Fibroblast of skin of right biceps (primary cell): ENCODE data around the gene OR5K4.

ENCODE experiments used
- DNase-seq: peaks from one replicate; pipeline ENCODE4 v3.0.0-alpha.2; 2013

OR5K4 gene, protein sequence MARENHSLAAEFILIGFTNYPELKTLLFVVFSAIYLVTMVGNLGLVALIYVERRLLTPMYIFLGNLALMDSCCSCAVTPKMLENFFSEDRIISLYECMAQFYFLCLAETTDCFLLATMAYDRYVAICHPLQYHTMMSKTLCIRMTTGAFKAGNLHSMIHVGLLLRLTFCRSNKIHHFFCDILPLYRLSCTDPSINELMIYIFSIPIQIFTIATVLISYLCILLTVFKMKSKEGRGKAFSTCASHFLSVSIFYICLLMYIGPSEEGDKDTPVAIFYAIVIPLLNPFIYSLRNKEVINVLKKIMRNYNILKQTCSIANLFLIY

DNA sequence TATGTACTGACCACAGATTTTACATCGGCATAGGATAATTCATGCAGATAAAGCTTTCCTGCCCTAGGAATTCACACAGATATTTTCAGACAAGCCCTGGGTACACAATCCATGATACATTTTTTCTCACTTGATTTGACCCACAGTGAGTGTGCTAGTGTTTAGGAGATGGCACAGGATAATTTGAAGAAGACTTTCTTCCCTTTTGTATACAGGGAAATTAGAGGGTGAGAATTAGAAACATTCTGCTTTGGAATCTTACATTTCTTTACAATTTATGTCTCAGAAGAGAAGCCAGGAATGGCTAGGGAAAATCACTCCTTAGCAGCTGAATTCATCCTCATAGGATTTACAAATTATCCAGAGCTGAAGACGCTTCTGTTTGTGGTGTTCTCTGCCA lies at the start of gene OR5K4:
TSS of gene OR5K4 (plus strand) at position 301 of the 400 bp plus-strand sequence. CDS start at position 301, 0 bp downstream.
- DNase-seq: no peak

DNA sequence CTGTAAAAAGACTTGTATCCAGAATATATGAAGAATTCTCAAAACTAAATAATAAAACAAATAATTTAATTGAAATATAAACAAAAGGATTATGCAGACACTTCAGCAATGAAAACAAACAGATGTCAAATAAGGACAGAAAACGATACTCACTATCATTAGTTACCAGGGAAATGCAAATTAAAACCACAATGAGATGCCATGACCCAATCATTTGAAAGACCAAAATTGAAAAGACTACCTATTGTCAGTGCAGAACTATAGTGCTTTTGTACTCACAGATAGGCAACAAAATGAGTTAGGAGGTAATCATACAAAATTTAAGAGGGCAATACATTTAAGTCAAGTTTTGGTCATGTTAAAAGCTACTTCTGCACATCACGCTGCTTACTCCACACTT lies 31.6 kb upstream of the OR5K4 start:
- DNase-seq: no peak

DNA sequence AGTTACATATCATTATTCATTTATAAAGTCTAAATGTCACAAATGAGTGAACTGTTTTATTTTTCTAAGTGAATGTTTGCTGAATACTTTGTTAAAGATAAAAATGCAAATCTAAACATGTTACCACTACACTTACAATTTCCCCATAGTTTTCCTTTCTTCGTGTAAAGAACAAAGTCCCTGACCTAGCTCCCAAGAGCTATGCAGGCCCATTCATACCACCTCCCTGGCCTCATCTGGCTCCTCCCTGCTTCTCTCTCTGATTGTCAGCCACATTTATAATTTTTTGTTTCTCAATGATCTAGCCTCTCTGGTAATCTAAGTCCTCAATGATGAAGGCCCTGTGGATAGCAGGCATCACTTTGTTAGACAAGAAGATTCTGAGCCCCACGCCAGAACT lies 31.0 kb upstream of the OR5K4 start:
- no peak for DNase-seq

DNA sequence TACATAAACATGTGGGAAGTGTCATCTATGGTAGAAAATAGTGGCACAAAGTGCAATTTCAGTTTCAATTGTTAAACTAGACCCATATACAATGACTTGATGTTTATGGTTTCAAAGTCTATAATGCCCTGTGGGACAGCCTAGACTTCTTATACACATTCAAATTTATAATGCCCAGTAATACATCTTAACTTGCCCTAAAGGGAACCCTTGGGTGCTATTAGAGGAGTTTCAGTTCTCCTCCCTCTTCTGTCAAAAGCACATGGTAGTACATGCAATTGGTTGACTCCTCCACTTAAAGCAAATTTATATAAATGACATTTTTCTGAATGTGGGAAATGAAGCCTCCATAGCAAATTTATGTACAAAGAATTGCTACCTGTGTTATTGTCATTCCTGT lies 30.2 kb upstream of the OR5K4 start:
- DNase-seq: no peak

DNA sequence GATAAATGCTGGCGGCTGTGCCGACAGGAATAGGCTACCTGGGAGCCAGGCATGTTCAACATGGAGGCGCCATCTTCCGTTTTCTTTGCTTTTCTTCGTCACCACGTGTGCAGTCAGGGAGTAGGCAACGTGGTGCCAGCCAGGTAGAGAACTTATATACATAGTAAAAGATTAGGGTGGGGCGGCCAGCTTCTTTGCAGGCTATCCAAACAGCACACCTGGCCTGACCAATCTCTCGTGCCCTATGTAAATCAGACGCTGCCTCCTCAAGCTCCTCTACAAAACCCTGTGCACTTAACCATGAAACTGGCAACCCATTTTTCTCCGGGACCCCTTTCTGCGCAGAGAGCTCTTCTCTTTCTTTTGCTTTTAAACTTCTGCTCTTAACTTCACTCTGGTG lies 28.6 kb upstream of the OR5K4 start:
- no peak for DNase-seq

DNA sequence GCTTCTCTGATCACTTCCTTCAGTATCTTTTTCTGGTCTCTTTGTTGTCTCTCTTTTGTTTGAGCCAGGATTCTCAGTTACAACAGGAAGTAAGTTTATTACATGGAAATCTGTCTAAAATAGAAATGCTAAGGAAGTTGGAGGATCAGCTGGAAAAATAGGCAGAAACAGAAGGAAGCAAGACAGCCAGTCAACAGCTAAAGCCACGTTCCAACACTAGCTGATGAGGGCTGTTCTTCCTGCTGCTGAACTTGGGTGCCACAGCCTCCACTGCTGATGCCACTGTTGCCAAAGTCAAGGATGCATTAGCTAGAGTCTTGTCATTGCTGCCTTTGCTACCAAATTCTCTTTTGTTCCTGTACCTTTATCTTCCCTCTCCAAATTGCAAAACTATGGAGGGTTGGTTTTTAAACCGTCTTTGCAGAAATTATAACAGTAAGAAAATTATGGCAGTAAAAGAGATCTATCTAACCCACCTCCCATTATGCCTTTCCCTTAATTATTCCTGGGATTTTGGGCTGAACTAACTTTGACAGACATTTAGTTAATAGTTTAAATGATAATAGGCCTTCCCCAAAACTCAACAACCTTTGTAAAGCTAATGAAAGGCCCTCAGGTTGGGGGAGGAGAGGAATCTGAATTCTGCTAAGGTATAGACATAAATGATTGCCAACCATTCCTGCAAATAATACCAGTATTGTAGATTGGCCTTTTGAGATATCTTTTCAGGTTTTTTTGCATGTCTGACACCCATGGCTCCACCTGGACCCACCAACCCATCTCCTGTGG lies 27.4 kb upstream of the OR5K4 start:
- no peak for DNase-seq

DNA sequence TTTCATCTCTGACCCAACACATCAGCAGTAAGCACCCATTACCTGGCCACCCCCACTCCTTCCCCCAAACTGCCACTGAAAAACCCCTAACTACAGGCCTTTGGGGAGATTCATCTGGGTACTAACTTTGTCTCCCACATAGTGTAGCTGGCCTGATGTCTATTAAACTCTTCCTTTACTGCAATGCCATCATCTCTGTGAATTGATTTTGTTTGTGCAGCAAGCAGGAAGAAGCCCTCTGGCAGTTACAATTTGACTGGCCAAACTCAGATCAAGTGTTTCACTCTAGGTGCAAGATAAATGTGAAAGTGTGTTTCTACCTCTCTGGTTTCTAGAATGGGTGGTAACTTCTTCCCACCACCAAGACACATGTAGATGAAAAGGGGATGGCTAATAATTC lies 26.7 kb upstream of the OR5K4 start:
- DNase-seq: no peak

DNA sequence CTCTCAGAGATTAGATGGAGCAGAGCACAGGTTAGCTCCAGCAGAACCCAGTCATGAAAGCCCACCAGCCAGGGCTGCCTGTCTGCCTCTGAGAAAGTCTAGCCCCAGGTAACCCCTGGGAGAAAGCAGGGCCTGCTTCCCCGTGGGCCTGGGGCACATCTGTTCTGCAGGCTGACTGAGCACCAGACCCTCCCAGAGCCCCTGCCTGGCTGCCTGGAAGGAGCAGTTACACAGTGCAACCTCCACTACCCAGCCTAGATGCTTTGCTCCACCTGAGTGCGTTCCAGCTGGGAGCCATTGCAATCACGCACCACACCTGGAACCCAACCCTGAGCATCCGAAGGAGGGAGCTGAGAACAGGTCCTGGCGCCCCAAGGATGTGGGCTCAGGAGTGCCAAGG lies 24.7 kb upstream of the OR5K4 start:
- no peak for DNase-seq

DNA sequence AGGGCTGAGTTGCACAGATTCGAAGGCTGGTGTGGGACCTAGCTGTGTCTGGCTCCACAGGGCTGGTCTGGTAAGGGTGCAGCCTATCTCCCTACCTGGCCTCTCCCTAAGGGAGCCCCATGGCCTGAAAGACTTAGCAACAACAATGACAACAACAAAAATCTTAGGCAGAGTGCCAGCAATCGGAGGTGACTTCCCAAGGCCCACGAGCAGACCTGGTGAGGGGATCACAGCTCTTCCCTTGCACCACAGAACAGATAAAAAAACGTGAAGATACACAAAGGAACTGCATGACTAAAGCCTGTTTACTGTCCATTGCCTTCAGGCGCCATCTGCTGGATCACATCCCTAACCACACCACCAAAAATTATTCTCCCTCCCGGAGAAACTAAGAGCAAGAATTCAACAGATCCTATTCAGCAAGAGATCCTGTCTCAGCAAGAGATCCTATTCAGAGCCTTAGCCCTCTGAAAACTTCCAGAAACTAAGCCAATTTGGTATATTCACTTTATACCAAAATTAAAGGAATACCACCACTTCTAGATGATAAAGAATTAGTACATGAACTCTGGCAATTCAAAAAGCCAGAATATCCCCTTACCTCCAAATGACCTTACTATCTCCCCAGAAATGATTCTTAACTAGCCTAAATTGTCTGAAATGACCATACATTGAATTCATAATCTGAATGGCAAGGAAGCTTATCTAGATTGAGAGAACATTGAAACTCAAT lies 24.1 kb upstream of the OR5K4 start:
- DNase-seq: peak; percentile 37

DNA sequence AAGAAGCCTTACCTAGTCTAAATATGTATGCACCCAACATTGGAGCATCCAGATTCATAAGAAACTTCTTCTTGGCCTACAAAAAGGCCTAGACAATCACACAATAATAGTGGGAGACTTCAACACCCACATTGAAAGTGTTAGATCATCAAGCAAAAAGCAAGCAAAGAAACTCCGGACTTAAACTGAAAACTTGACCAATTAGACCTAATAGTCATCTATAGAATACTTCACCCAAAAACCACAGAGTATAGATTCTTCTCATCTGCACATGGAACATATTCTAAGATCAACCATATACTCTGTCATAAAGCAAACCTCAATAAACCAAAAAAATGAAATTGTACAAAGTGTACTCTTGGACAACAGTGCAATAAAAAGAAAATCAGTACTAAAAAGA lies 22.3 kb upstream of the OR5K4 start:
- DNase-seq: no peak

DNA sequence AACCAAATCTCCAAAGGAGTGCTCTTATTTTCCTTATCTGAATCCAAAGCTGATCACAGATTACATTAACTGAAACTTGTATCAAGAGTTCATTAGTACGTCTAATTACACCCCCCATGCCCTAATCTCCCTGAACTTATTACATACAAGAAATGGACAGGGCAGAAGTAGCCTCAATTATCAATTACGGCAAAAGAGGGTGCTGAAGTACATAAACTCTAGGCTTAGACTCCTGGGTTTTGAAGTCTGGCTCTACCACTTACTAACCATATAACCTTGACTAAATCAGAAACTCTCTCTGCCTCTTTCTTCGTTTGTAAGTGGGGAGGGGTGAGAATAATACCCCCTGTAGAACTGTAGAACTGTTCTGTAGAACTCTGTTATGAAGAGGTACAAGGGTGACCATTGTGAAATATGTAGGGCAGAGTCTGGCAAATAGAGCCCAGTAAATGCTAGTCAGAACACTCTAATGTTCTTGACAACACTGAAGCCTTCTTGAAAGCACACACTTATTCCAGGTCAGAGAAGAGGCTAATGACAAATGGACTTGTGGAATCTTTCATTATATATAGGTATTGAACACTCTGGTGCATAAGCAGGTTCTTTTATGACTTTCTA lies 19.6 kb upstream of the OR5K4 start:
- DNase-seq: no peak

DNA sequence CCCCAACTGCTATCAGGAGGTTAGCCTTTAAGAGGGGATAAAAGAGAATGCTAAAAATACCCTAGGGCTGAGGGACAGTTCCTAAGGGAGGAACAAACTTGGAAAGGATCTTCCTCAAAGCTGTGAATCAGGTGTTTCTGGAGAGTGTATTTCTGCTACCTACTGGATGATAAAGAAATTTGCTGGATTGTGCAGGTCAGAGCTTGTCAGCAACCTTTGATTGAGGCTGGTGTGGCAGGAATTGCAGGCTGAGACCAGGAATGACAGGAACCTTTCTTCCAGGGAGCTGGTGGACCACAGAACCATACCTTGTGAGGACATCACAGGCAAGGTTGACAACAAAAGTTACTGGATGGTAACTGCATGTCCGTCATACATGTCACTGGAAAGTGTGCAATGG lies 14.6 kb upstream of the OR5K4 start:
- DNase-seq: no peak

DNA sequence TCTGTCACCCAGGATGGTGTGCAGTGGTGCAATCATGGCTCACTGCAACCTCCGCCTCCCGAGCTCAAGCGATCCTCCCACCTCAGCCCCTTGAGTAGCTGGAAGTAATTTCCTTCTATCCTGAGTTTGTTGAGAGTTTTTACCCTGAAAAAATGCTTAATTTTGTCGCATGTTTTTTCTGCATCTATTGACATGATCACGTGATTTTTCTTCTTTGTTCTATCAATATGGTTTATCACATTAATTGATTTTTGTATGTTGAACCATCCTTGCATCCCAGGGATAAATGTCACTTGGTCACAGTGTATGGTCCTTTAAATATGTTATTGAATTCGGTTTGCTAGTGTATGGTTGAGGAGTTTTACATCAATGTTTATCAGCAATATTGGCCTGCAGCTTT lies 11.9 kb upstream of the OR5K4 start:
- no peak for DNase-seq

DNA sequence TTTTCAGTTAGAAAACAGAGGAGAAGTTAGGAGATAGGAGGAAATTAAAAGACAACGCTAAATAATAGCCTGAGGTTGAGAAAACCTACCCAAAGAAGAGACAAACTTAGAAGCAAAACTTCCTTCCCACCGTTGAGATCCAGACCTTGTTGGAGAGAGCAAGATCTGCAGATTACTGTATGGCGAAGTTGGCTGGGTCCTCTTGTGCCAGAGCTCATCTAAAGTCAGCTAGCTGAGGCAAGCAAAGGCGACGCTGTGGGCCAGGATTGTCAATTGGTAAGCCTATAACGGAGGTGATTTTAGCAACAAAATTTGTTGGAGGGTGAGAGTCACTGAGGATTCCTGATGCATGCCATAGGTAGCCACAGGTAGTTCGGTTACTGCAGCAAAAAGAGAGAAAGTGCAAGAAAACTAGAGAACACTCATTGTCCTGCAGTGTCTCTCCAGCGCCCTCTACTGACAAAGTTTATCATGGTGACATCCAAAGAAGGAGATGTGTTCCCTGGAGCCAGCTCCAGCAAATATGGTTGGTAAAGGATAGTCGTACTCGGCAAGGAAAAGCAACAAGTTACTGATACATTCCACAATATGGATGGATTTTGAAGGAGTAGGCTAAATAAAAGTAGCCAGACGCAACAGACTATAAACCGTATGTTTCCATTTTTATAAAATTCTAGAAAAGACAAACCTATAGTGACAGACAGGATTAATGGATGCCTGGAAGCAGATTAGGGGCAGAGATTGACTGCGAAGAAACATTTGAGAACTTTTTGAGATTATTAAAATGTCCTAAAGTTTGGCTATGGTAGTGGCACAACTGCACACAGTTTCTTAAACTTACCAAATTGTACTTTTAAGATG lies 9.8 kb upstream of the OR5K4 start:
- no peak for DNase-seq

DNA sequence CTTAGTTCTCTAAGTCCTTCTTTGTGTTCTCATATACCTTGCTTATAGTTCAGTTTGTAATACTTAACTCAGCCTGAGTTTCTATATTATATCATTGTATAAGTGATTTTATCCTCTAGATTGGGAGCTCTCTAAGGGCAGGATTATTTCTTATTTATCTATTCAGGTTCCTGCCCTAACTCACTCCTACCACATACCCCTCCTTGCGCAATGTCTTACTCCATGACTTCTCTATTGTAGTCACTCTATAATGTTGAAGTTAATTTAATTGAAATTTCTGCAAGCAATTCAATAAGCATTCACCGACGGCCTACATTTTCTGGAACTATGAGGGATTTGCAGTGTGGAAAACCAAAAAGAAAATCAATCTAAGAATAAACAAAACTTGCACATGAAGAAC lies 3.6 kb upstream of the OR5K4 start:
- no peak for DNase-seq

DNA sequence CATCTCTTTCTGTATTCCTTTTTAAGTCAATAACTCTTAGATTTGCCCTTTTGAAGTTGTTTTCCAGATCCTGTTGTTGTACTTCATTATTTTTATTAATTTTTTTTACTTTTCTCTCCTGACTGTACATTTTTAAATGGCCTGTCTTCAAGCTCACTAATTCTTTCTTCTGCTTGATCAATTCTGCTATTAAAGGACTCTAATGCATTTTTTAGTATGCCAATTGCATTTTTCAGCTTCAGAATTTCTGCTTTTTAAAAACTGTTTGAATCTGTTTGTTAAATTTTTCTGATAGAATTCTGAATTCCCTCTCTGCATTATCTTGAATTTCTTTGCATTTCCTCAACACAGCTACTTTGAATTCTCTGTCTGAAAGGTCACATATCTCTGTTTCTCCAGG lies 5.6 kb downstream of the OR5K4 start:
- no peak for DNase-seq

DNA sequence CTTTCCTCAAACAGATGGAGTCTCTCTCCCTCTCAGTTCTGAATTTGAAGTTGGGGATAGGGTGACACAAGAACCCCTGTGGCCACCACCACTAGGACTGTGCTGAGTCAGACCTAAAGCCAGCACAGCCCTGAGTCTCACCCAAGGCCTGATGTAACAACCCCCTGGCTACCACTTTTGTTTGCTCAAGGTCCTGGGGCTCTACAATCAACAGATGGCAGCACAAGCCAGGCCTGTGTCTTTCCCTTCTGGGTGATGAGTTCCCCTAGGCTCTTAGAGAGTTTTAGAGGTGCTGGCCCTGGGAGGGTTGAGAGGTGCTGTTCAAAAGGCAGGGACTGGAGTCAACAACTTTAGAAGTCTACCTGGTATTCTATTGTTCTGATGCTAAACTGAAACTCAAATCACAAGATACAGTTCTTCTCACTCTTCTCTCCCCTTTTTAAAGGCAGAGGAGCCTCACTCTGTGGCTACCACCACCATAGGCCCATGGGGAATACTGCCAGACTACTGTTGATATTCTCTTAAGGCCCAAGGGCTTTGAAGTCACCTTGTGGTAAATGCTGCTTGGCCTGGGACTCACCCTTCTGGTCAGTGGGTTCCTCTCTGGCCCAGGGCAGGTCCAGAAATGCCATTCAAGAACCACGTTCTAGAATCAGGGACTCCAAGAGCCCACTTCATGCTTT lies 6.5 kb downstream of the OR5K4 start:
- DNase-seq: no peak

DNA sequence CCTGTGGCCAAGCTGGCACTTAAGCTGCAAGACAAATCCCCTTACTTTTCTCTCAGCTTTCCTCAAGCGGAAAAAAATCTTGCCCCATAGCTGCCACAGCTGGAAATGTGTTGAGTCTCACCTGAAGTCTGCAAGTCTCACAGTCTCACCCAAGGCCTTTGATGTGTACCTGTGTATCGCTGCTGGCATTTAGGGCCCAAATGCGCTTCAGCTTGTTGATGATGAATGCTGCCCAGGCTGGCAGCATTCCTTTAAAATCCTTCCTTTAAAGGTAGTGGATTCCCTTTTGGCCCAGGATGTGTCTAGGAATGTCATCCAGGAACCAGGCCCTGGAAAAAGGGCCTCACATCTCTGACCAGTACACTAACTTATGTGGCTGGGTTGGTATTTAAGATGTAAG lies 7.0 kb downstream of the OR5K4 start:
- DNase-seq: no peak

DNA sequence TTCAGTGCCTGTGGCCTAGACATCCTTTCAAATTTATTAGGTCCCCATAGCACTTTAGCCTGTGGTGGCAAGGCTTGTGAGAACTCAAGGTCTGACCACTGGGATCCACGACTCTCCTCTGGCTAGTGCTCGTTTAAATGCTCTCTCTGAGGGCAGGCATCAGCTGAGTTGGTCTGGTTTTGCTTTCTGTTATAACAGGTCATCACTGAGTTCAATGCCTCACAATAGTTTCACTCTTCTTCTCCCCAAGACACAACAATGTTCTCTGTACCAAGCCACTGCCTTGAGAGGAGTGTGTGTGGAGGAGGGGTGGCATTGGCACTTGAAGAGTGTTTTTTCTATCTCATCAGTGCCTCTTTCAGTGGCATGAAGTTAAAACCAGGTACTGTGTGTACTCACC lies 7.6 kb downstream of the OR5K4 start:
- DNase-seq: no peak

DNA sequence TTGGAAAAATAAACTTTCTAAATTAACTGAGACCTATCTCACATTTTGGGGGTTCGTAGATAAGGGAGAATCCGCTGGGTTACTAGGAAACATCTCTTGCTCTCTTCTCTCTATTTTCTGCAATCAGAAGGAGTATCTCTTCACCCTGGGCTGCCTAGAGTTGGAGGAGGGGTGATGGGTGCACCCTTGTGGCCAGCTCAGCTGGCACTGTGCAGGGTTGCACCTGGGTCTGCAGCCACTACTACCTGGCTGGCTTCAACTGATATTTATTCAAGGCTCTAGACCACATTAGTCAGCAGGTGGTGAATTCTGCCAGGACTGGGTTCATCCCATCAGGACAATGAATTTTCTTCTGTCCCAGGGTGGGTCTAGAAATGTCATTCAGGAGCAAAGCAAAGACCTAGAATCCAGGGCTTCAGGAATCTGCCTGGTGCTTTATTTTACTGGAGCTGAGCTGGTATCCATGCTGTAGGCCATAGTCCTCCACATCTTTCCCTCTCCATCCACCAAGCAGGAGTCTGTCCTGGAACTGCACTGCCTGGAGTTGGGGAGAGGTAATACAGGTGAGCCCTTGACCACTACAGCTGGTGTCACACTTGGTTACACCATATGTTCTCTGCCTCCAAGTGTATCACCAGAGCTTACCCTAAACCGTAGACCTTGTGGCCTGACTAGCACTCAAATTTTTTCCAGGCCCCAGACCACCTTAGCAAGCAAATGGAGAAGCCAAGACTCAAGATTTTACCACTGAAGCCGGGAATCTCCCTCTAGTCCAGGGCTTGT lies 14.0 kb downstream of the OR5K4 start:
- DNase-seq: no peak

DNA sequence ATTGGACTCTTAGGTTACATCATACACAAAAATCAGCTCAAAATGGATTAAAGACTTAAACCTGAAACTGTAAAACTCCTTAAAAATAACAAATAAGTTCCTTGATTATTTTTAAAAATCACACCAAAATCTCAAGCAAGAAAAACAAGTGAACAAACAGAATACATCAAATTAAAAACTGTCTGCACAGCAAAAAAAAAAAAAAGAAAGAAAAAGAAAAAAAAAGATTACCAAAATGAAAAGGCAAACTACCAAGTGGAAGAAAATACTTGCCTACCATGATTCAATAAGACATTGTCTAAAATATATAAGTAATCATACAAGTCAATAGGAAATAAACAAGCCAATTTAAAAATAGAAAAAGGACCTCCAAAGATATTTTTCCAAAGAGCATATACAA lies 17.5 kb downstream of the OR5K4 start:
- no peak for DNase-seq
